WI38 (cell line): Measurements from ENCODE around the gene MMP28.
"Not testable (repeated sequence)": the region's sequence is repeated elsewhere in the genome, so short reads cannot be mapped to it uniquely, and the experiment has no call there.

Experiments used
- H3K4me3 ChIP-seq: 2 replicates; pipeline ENCODE4 v1.5.1; 2011; ENCODE audit warnings: low read depth, mild to moderate bottlenecking, control low read depth, low read length
- TF ChIP-seq, protein P1 (sequence below): IDR thresholded peaks from 2 replicates; pipeline ENCODE4 v1.5.1; 2012; ENCODE audit warnings: low read depth, mild to moderate bottlenecking, control low read depth, low read length

MMP28 gene

DNA sequence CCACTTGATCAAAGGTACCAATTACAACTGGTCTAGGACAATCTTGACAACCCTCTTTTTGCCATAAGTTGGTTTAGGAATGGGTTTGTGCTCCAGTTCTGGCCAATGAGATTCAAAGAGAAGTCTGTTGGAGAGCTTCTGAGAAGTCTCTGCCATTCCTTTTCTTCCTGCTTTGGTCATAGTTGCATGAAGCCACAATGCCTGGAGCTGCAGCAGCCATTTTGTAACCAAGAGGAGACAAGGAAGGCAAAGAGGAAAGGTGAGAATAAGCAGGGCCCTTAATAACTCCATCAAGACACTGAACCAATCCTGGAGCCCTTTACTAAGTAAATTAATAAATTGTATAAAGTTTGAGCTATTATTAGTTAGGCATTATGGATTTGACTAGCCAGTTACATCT, 38.2 kb downstream of the MMP28 start:
- TF ChIP-seq, protein P1, sequence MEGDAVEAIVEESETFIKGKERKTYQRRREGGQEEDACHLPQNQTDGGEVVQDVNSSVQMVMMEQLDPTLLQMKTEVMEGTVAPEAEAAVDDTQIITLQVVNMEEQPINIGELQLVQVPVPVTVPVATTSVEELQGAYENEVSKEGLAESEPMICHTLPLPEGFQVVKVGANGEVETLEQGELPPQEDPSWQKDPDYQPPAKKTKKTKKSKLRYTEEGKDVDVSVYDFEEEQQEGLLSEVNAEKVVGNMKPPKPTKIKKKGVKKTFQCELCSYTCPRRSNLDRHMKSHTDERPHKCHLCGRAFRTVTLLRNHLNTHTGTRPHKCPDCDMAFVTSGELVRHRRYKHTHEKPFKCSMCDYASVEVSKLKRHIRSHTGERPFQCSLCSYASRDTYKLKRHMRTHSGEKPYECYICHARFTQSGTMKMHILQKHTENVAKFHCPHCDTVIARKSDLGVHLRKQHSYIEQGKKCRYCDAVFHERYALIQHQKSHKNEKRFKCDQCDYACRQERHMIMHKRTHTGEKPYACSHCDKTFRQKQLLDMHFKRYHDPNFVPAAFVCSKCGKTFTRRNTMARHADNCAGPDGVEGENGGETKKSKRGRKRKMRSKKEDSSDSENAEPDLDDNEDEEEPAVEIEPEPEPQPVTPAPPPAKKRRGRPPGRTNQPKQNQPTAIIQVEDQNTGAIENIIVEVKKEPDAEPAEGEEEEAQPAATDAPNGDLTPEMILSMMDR: no peak
- no peak overlapping the region for H3K4me3 ChIP-seq

DNA sequence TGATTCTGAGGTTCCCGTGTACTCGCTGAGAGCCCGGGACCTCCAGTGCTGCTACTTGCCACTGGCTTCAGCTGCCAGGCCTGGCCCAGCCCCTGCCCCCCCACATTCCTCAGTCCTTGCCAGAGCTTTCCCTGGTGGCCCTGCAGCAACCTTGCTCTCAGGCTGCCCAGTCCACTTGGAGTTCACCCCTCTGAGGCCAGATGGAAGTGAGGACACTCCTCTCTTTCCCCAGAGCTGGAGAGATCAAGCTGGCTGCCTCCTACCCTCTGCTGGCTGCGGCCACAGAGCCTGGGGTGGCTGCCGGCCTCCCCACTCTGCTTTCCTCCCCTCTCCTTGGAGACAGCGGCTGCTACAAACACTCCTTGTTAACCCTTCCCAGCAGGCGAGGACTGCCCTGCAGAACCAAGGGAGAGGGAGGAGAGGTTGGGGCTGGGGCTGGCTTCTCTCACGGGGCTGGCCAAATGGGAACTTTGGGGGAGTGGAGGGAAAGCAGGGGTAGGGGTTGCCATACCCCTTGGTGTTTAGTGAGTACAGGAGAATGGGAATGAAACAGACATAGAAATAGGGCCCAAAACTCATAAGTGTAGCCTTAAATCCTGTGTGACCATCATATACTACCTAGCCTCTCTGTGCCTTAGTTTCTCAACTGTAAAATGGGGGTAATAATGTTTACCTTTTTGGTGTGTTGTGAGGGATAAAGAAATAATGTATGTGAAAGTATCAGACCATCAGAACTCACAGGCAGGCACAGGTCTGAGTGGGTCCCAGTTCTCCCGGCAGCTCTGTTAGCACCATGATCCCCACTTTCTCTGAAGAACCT, 42.3 kb downstream of the MMP28 start, which contains the start of gene GAS2L2:
Gene GAS2L2, minus strand, starts transcription at position 295 of the 820 bp plus-strand sequence. CDS start 389 bp downstream, outside the sequence.
- no peak within 1 kb of the TSS for H3K4me3 ChIP-seq
- TF ChIP-seq, protein P1: no peak

DNA sequence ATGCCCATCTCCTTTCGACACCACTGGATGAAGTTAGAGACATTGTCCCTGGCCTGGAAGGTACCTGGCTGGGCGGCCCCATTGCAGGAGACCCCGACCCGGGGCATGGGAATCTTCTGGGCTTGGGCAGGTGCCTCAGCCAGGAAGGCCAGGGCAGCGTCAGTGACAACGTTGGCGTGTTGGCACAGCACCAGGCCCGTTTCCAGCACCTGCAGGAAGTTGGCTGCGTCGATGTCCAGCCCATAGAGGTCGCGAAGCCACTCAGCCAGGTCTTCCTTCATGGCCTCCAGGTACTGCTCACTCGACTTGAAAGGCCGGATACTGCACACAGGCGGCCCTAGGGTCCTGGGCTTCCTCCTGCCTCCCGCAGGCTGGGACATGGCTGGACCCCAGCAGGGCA, 43.0 kb downstream of the MMP28 start:
- TF ChIP-seq, protein P1: no peak
- H3K4me3 ChIP-seq: no peak overlapping the region

- H3K4me3 ChIP-seq: not testable (repeated sequence)
Measured at GRCh38 chr17:35751541-35751940, 43.9 kb downstream of the MMP28 start.

- TF ChIP-seq, protein P1: no peak
- H3K4me3 ChIP-seq: no peak overlapping the region
Measured at GRCh38 chr17:35750526-35751395, 44.7 kb downstream of the MMP28 start.

GRCh38 chr17:35749560-35750412, 45.7 kb downstream of the MMP28 start:
- TF ChIP-seq, protein P1: no peak
- H3K4me3 ChIP-seq: no peak overlapping the region

DNA sequence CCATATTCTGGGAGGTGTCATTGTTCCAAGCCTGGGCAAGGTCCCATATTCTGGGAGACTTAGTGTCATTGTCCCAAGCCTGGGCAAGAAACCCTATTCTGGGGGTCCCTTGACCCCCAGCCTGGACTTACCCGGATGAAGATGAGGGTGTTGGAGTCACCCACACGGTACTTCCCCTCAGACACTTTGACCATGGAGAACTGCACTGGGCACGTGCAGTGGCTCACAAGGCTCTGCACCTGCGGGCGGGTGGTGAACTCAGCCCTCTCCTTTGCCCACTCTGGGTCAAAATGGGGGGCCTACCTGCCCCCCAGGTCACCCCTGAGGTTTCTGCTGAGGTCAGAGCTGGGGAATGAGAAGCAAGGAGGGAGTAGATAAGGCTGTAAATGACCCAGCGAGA, 46.5 kb downstream of the MMP28 start:
- TF ChIP-seq, protein P1: no peak
- H3K4me3 ChIP-seq: no peak overlapping the region
